Panc1 (cell line): ENCODE measurements around the gene MAD1L1. TPM values are rescaled to one million over a fixed set of nuclear protein-coding genes. Genes with fewer than 3 reads are reported as not detected.

Experiments used
- ATAC-seq: fragments of 200-7000 bp; cut with Tn5 transposase; 2 replicates; pipeline ENCODE4 v1.9.1; 2020; ENCODE audit warnings: mild to moderate bottlenecking, moderate library complexity
- BruUV-seq: library from RNA; stranded (reverse); fragments of 400-500 nt; replicated peaks from 2 replicates; lab custom pipeline; 2021; lab: Mats Ljungman, UMichigan
- CTCF ChIA-PET: fragments of 300-600 bp; sonication (Branson Sonifier 250); formaldehyde crosslinking; loops from one replicate; lab custom pipeline; 2022; ENCODE audit warnings: antibody characterized with exemption; lab: Charles Lee
- POLR2A ChIA-PET: fragments of 300-600 bp; sonication (Branson Sonifier 250); formaldehyde crosslinking; loops from one replicate; lab custom pipeline; 2022; ENCODE audit warnings: antibody characterized with exemption; lab: Charles Lee
- DNase-seq: peaks from one replicate; pipeline ENCODE4 v3.0.0-alpha.2; 2010; ENCODE audit warnings: low read depth, low spot score
- H3K27ac ChIP-seq: 2 replicates; pipeline ENCODE4 v1.5.1; 2011; ENCODE audit warnings: mild to moderate bottlenecking, low read length, inconsistent platforms
- H3K27me3 ChIP-seq: fragments of 200-500 bp; sonication (Bioruptor generic); 2 replicates; pipeline ENCODE4 v1.6.0; 2014; ENCODE audit warnings: low read length, inconsistent platforms; ENCODE audit not compliant: control insufficient read depth, insufficient read depth
- H3K36me3 ChIP-seq: fragments of 200-500 bp; sonication (Bioruptor generic); 2 replicates; pipeline ENCODE4 v1.5.1; 2014; ENCODE audit warnings: inconsistent platforms, mild to moderate bottlenecking, low read length, moderate library complexity; ENCODE audit not compliant: control insufficient read depth, insufficient read depth
- H3K4me1 ChIP-seq: 2 replicates; pipeline ENCODE4 v1.5.1; 2011; ENCODE audit warnings: inconsistent platforms, mild to moderate bottlenecking, low read length, moderate library complexity; ENCODE audit not compliant: control insufficient read depth, insufficient read depth
- H3K4me3 ChIP-seq, 2 experiments: 2 replicates each; pipeline ENCODE4 v1.5.1; 2011 to 2012; ENCODE audit warnings: low read depth in 2 of 2, low read length in 2 of 2, mild to moderate bottlenecking in 2 of 2, inconsistent platforms in 1 of 2, moderate library complexity in 1 of 2
- H3K9me3 ChIP-seq: fragments of 200-500 bp; sonication (Bioruptor generic); 2 replicates; pipeline ENCODE4 v1.5.1; 2014; ENCODE audit warnings: low read depth, mild to moderate bottlenecking, inconsistent platforms, low read length, moderate library complexity; ENCODE audit not compliant: control insufficient read depth, insufficient read depth
- CTCF ChIP-seq: fragments of 450-650 bp; IDR thresholded peaks from 2 replicates; pipeline ENCODE4 v1.5.1; 2017; ENCODE audit warnings: mild to moderate bottlenecking
- POLR2AphosphoS5 ChIP-seq: IDR thresholded peaks from 2 replicates; pipeline ENCODE4 v1.6.1; 2012; ENCODE audit warnings: mild to moderate bottlenecking, low read depth, low read length, moderate library complexity
- REST ChIP-seq, 2 experiments: IDR thresholded peaks; 2 replicates each; pipeline ENCODE4 v1.6.1; 2011 to 2012; ENCODE audit warnings: low read depth in 2 of 2, control low read depth in 1 of 2, low read length in 1 of 2, mild to moderate bottlenecking in 1 of 2, moderate library complexity in 1 of 2; ENCODE audit not compliant: insufficient read depth in 1 of 2
- SIN3A ChIP-seq: IDR thresholded peaks from 2 replicates; pipeline ENCODE4 v1.6.1; 2012; ENCODE audit warnings: low read depth, mild to moderate bottlenecking, low read length, moderate library complexity, borderline replicate concordance; ENCODE audit not compliant: insufficient read depth
- TCF7L2 ChIP-seq: IDR thresholded peaks from 2 replicates; pipeline ENCODE4 v1.6.1; 2011; ENCODE audit warnings: mild to moderate bottlenecking, low read depth, low read length, inconsistent platforms
- in situ Hi-C: cut with HindIII; loops from 2 replicates; pipeline ENCODE4 v1.10.0; 2016; ENCODE audit warnings: low sequenced_read_pairs, low pct_unique_long_range_greater_than_20kb
- intact Hi-C: fragments of 100-400 bp; cut with micrococcal nuclease; formaldehyde crosslinking; loops from one replicate; pipeline ENCODE4 v1.10.0; 2022; ENCODE audit not compliant: unreplicated experiment
- total RNA-seq: library from RNA; stranded (reverse); gene quantifications from one replicate; pipeline ENCODE4 v1.2.1, GENCODE V29; 2021; ENCODE audit not compliant: unreplicated experiment

The MAD1L1 gene
- total RNA-seq, 1 experiment from 2014 or later, result 70.8 TPM

- CTCF ChIA-PET, result no interaction called here
- H3K4me1 ChIP-seq, result peaks cover 5% of the 10 kb centered on the region
- POLR2A ChIA-PET, result no interaction called here
- TF ChIP-seq TCF7L2, result no peak
- no peak for TF ChIP-seq POLR2AphosphoS5
- no peak for TF ChIP-seq REST (IDR thresholded peaks at IDR 0.05; ENCODE audit: insufficient read depth in 1 of 2, low read depth in 2 of 2, low read length in 1 of 2)
- TF ChIP-seq CTCF, result no peak
- no peak for TF ChIP-seq SIN3A
- DNase-seq (no peak), ATAC-seq (no peak)
- H3K9me3 ChIP-seq, result no peaks in the 10 kb centered on the region
- H3K27me3 ChIP-seq, result no peaks in the 10 kb centered on the region
- H3K36me3 ChIP-seq, result no peaks in the 10 kb centered on the region
- in situ Hi-C loops (no loop called here), intact Hi-C loops (no loop called here)
- no peak overlapping the region for H3K27ac ChIP-seq
- no peak overlapping the region for H3K4me3 ChIP-seq
- no TSS peak for BruUV-seq
Measured at GRCh38 chr7:1888425-1888824, 344.3 kb downstream of the MAD1L1 start.

GRCh38 chr7:1887251-1887650 is 345.5 kb downstream of the MAD1L1 start:
- no peak for TF ChIP-seq REST (IDR thresholded peaks at IDR 0.05; ENCODE audit: insufficient read depth in 1 of 2, low read depth in 2 of 2, low read length in 1 of 2)
- no peak for TF ChIP-seq TCF7L2
- TF ChIP-seq POLR2AphosphoS5, result no peak
- no peak for TF ChIP-seq CTCF
- TF ChIP-seq SIN3A, result no peak
- no peak overlapping the region for H3K27ac ChIP-seq
- ATAC-seq (no peak), DNase-seq (no peak)
- ChIA-PET CTCF (no interaction called here), POLR2A (no interaction called here)
- H3K4me3 ChIP-seq, result no peak overlapping the region
- no peaks in the 10 kb centered on the region for H3K36me3 ChIP-seq
- peaks cover 17% of the 10 kb centered on the region for H3K4me1 ChIP-seq
- in situ Hi-C loops, result no loop called here
- no peaks in the 10 kb centered on the region for H3K27me3 ChIP-seq
- H3K9me3 ChIP-seq, result no peaks in the 10 kb centered on the region
- BruUV-seq, result no TSS peak
- intact Hi-C loops, result no loop called here
